Measurements from ENCODE around the gene SLC28A1.

The SLC28A1 gene

GRCh38 chr15:84861781-84862180 lies 22.7 kb upstream of the SLC28A1 start:
- TF ChIP-seq CTCF (IDR thresholded peaks at IDR 0.05; ENCODE audit: low read length, missing control alignments) = no peak
- no peak overlapping the region for H3K4me3 ChIP-seq (replicated peaks; ENCODE audit: low read depth, low read length)
- no peak for DNase-seq (ENCODE audit: low read depth)

GRCh38 chr15:84862214-84862975 lies 22.1 kb upstream of the SLC28A1 start:
- no peak for DNase-seq (ENCODE audit: low read depth)
- TF ChIP-seq CTCF (IDR thresholded peaks at IDR 0.05; ENCODE audit: low read length, missing control alignments) = no peak
- no peak overlapping the region for H3K4me3 ChIP-seq (replicated peaks; ENCODE audit: low read depth, low read length)

DNA sequence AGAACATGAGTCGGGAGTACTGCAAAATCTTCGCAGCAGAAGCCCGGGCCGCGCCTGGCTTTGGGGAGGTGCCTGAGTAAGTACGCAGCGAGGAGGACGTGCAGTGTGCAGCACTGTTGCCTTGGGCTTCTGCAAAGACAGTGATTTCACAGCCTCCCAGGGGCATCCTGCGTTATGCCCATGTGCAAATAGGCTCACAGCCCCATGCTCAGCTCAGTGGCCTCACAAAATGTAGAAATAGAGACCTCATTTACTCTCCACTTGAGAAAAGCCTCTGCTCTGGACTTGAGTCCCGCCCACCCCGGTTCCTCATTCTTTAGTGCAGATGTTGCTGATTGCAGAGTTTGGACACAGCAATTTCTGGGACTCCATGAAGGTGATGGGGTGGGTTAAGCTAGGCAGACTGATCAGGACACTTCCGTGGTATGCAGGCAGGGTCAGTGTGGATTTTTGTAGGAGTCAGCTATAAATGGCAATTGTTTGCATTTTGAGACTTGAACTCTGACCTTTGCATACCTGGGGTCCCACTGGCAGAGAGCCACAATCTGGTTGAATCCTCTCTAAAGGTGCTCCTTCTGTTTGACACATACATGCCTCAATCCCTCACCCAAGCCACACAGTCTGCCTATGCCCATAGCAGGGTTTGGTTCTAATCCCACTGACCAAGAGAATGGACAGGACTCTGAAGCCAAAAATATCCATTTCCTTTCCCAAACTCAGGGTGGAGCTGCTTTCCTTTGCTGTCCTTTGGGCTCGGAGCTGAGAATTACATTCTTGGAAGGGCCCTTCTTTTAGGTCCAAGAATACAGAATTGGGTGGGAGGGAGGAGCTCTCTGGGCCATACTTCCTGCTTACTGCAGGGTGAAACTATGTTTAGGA lies 20.7 kb upstream of the SLC28A1 start:
- DNase-seq (ENCODE audit: low read depth) = peak; percentile 59
- peak; percentile 44 for TF ChIP-seq CTCF (IDR thresholded peaks at IDR 0.05; ENCODE audit: low read length, missing control alignments)
- no peak overlapping the region for H3K4me3 ChIP-seq (replicated peaks; ENCODE audit: low read depth, low read length)

- no peak for DNase-seq (ENCODE audit: low read depth)
- no peak overlapping the region for H3K4me3 ChIP-seq (replicated peaks; ENCODE audit: low read depth, low read length)
- TF ChIP-seq CTCF (IDR thresholded peaks at IDR 0.05; ENCODE audit: low read length, missing control alignments) = no peak
Measured at GRCh38 chr15:84864444-84864795, 20.0 kb upstream of the SLC28A1 start.

DNA sequence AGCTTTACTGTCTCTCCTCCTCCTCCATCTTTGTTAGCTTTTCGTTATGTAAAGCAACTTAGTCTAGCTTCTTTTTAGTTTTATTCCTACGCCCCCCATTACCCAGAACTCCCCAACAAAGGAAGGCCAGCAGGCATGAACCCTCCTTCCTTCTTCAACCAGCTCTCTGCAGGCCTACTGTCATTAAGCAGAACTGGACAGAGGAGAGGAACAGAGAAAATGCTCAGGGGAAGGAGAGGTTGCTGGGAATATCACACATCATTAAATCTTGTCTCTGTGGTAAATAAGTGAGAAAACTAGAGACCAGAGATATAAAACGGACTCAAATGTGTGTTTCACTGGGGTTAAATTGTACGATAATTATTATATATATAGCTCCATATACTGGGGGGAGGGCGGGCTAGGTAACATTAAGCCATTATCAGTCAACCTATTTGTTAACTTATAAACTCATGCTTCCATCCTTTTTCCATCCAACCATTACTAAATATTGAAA lies 19.3 kb upstream of the SLC28A1 start:
- TF ChIP-seq CTCF (IDR thresholded peaks at IDR 0.05; ENCODE audit: low read length, missing control alignments) = no peak
- DNase-seq (ENCODE audit: low read depth) = no peak
- no peak overlapping the region for H3K4me3 ChIP-seq (replicated peaks; ENCODE audit: low read depth, low read length)

DNA sequence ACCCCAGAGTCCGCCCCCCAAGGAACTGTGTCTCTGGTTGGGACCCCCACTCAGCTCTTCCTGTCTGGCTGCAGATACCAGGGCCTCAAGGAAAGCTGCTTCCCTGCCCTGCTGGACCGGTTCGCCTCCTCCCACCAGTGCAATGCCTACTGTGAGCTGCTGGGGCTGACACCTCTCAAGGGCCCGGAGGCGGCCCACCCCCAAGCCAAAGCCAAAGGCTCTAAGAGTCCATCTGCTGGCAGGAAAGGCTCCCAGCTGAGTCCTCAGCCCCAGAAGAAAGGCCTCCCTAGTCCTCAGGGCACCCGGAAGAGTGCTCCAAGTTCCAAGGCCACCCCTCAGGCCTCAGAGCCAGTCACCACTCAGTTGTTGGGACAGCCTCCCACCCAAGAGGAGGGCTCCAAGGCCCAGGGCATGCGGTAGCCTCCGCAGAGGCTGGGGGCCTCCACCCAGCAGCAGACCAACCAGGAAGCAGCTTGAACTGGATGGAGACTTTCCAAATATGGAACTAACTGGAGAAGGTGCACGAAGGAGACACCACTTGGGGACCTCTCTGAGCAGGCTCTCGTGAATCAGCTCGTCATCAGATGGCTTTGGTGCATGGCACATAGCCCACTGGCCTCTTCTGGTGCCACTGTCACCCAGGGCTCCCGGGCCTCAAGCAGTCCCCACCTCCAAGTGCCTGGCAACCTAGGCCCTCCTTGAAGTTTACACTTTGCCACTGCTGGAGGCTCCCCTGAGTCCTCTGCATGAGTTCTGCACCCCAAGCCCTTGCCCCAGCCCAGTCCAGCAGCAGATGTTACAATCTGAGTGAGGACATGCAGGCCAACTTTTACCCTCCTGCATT lies 16.2 kb upstream of the SLC28A1 start:
- TF ChIP-seq CTCF (IDR thresholded peaks at IDR 0.05; ENCODE audit: low read length, missing control alignments) = no peak
- H3K4me3 ChIP-seq (replicated peaks; ENCODE audit: low read depth, low read length) = no peak overlapping the region
- DNase-seq (ENCODE audit: low read depth) = no peak

Data from fibroblast of pulmonary artery (primary cell).